HUES64 (cell line): Measurements from ENCODE around the gene APBA2.

Source experiments
- H3K27ac ChIP-seq: 2 replicates; pipeline ENCODE4 v1.7.0; 2013; ENCODE audit warnings: low read depth, low read length, inconsistent platforms
- H3K27me3 ChIP-seq: 2 replicates; pipeline ENCODE4 v1.6.1; 2013; ENCODE audit warnings: mild to moderate bottlenecking, low read length; ENCODE audit not compliant: insufficient read depth
- H3K36me3 ChIP-seq: 2 replicates; pipeline ENCODE4 v1.6.1; 2013; ENCODE audit warnings: mild to moderate bottlenecking, low read length; ENCODE audit not compliant: insufficient read depth
- H3K4me1 ChIP-seq: 2 replicates; pipeline ENCODE4 v1.6.1; 2013; ENCODE audit warnings: mild to moderate bottlenecking, low read length, moderate library complexity; ENCODE audit not compliant: insufficient read depth
- H3K4me3 ChIP-seq: 2 replicates; pipeline ENCODE4 v1.5.1; 2013; ENCODE audit warnings: mild to moderate bottlenecking, low read length, moderate library complexity
- H3K9ac ChIP-seq: 2 replicates; pipeline ENCODE4 v1.6.1; 2013; ENCODE audit warnings: mild to moderate bottlenecking, low read depth, low read length
- H3K9me3 ChIP-seq: 2 replicates; pipeline ENCODE4 v1.6.1; 2013; ENCODE audit warnings: low read depth, low read length; ENCODE audit not compliant: insufficient read depth
- WGBS: fragments of 150-250, 120-280 bp; methylation state at CpG from one replicate; pipeline ENCODE4 v1.1.7; 2013; ENCODE audit warnings: missing lambda C conversion rate; 5-methylcytosine and 5-hydroxymethylcytosine counted together

Gene APBA2

GRCh38 chr15:28930011-28930410 is 44.2 kb downstream of the APBA2 start:
- H3K4me1 ChIP-seq: no peaks in the 10 kb centered on the region
- no peak overlapping the region for H3K4me3 ChIP-seq
- H3K27me3 ChIP-seq: no peaks in the 10 kb centered on the region
- H3K9me3 ChIP-seq: 0 out of 2 replicates have a peak, but pooled peaks cover 4% of the 10 kb centered on the region
- 92% methylated on average over 6 of the region's 6 CpGs for WGBS
- H3K9ac ChIP-seq: no peak overlapping the region
- H3K36me3 ChIP-seq: no peaks in the 10 kb centered on the region
- H3K27ac ChIP-seq: no peak overlapping the region

- H3K27me3 ChIP-seq: no peaks in the 10 kb centered on the region
- no peaks in the 10 kb centered on the region for H3K36me3 ChIP-seq
- 92% methylated on average over 16 of the region's 16 CpGs for WGBS
Measured at GRCh38 chr15:28930476-28931291, 44.9 kb downstream of the APBA2 start.

GRCh38 chr15:28931828-28932227 is 46.1 kb downstream of the APBA2 start:
- H3K4me1 ChIP-seq: no peaks in the 10 kb centered on the region
- H3K27ac ChIP-seq: no peak overlapping the region
- no peak overlapping the region for H3K9ac ChIP-seq
- H3K27me3 ChIP-seq: no peaks in the 10 kb centered on the region
- 0 out of 2 replicates have a peak, but pooled peaks cover 4% of the 10 kb centered on the region for H3K9me3 ChIP-seq
- no peak overlapping the region for H3K4me3 ChIP-seq
- no peaks in the 10 kb centered on the region for H3K36me3 ChIP-seq
- 89% methylated on average over 4 of the region's 4 CpGs for WGBS

More at GRCh38 chr15:28930476-28931291, 44.9 kb downstream of the APBA2 start:
- Histone ChIP-seq H3K27ac (no peak overlapping the region), H3K9ac (no peak overlapping the region), H3K4me3 (no peak overlapping the region), H3K9me3 (0 out of 2 replicates have a peak, but pooled peaks cover 4% of the 10 kb centered on the region), H3K4me1 (no peaks in the 10 kb centered on the region)

- no peak overlapping the region for H3K27ac ChIP-seq
- H3K27me3 ChIP-seq: no peaks in the 10 kb centered on the region
- no peaks in the 10 kb centered on the region for H3K4me1 ChIP-seq
- WGBS: 90% methylated on average over 4 of the region's 4 CpGs
- H3K36me3 ChIP-seq: no peaks in the 10 kb centered on the region
- H3K4me3 ChIP-seq: no peak overlapping the region
- no peak overlapping the region for H3K9ac ChIP-seq
- H3K9me3 ChIP-seq: 0 out of 2 replicates have a peak, but pooled peaks cover 4% of the 10 kb centered on the region
Measured at GRCh38 chr15:28932361-28932760, 46.6 kb downstream of the APBA2 start.

- no peaks in the 10 kb centered on the region for H3K36me3 ChIP-seq
- no peaks in the 10 kb centered on the region for H3K27me3 ChIP-seq
- WGBS: 75% methylated on average over 9 of the region's 9 CpGs
- no peak overlapping the region for H3K4me3 ChIP-seq
- no peak overlapping the region for H3K9ac ChIP-seq
- no peaks in the 10 kb centered on the region for H3K4me1 ChIP-seq
- no peak overlapping the region for H3K27ac ChIP-seq
- 0 out of 2 replicates have a peak, but pooled peaks cover 4% of the 10 kb centered on the region for H3K9me3 ChIP-seq
Measured at GRCh38 chr15:28933710-28934445, 48.1 kb downstream of the APBA2 start.

- WGBS: 94% methylated on average over 6 of the region's 6 CpGs
- no peaks in the 10 kb centered on the region for H3K4me1 ChIP-seq
- H3K4me3 ChIP-seq: no peak overlapping the region
- no peak overlapping the region for H3K27ac ChIP-seq
- H3K27me3 ChIP-seq: no peaks in the 10 kb centered on the region
- no peaks in the 10 kb centered on the region for H3K36me3 ChIP-seq
- no peak overlapping the region for H3K9ac ChIP-seq
- 0 out of 2 replicates have a peak, but pooled peaks cover 4% of the 10 kb centered on the region for H3K9me3 ChIP-seq
Measured at GRCh38 chr15:28934645-28935044, 48.9 kb downstream of the APBA2 start.

- no peak overlapping the region for H3K4me3 ChIP-seq
- no peaks in the 10 kb centered on the region for H3K4me1 ChIP-seq
- H3K9ac ChIP-seq: no peak overlapping the region
- H3K27ac ChIP-seq: no peak overlapping the region
- no peaks in the 10 kb centered on the region for H3K27me3 ChIP-seq
- H3K9me3 ChIP-seq: 0 out of 2 replicates have a peak, but pooled peaks cover 4% of the 10 kb centered on the region
- H3K36me3 ChIP-seq: no peaks in the 10 kb centered on the region
- WGBS: 58% methylated on average over 6 of the region's 6 CpGs
Measured at GRCh38 chr15:28935316-28935715, 49.5 kb downstream of the APBA2 start.

GRCh38 chr15:28936081-28936480 is 50.3 kb downstream of the APBA2 start:
- H3K27ac ChIP-seq: no peak overlapping the region
- no peak overlapping the region for H3K4me3 ChIP-seq
- no peaks in the 10 kb centered on the region for H3K4me1 ChIP-seq
- 0 out of 2 replicates have a peak, but pooled peaks cover 4% of the 10 kb centered on the region for H3K9me3 ChIP-seq
- no peak overlapping the region for H3K9ac ChIP-seq
- no peaks in the 10 kb centered on the region for H3K36me3 ChIP-seq
- no peaks in the 10 kb centered on the region for H3K27me3 ChIP-seq
- WGBS: 92% methylated on average over 8 of the region's 8 CpGs

- no peak overlapping the region for H3K4me3 ChIP-seq
- no peaks in the 10 kb centered on the region for H3K27me3 ChIP-seq
- WGBS: 78% methylated on average over 9 of the region's 9 CpGs
- H3K36me3 ChIP-seq: no peaks in the 10 kb centered on the region
- no peak overlapping the region for H3K9ac ChIP-seq
- no peaks in the 10 kb centered on the region for H3K4me1 ChIP-seq
- 0 out of 2 replicates have a peak, but pooled peaks cover 4% of the 10 kb centered on the region for H3K9me3 ChIP-seq
- no peak overlapping the region for H3K27ac ChIP-seq
Measured at GRCh38 chr15:28936481-28936881, 50.7 kb downstream of the APBA2 start.

GRCh38 chr15:28937271-28937670 is 51.5 kb downstream of the APBA2 start:
- Histone ChIP-seq H3K27me3 (no peaks in the 10 kb centered on the region), H3K4me1 (no peaks in the 10 kb centered on the region), H3K9me3 (0 out of 2 replicates have a peak, but pooled peaks cover 4% of the 10 kb centered on the region), H3K9ac (no peak overlapping the region), H3K27ac (no peak overlapping the region), H3K36me3 (no peaks in the 10 kb centered on the region), H3K4me3 (no peak overlapping the region)
- 93% methylated on average over 8 of the region's 8 CpGs for WGBS

GRCh38 chr15:28942046-28942445 is 56.3 kb downstream of the APBA2 start:
- H3K27me3 ChIP-seq: no peaks in the 10 kb centered on the region
- H3K9me3 ChIP-seq: no peaks in the 10 kb centered on the region; the same call in 1 of the 2 replicates
- H3K9ac ChIP-seq: no peak overlapping the region
- no peaks in the 10 kb centered on the region for H3K36me3 ChIP-seq
- no peak overlapping the region for H3K4me3 ChIP-seq
- H3K4me1 ChIP-seq: no peaks in the 10 kb centered on the region
- H3K27ac ChIP-seq: no peak overlapping the region
- 96% methylated on average over 9 of the region's 10 CpGs for WGBS
